Activated B cell treated with CpG ODN at 0.5 μM for 24 hours (primary cell): ENCODE measurements around the gene C11orf21. TPM values are rescaled to one million over a fixed set of nuclear protein-coding genes. Genes with fewer than 3 reads are reported as not detected.

Experiments
- ATAC-seq: fragments of 200-7000 bp; cut with Tn5 transposase; one replicate; pipeline ENCODE4 v1.10.0; 2021; ENCODE audit warnings: low read depth, mild to moderate bottlenecking, moderate library complexity
- CTCF ChIA-PET: fragments of 350-600 bp; sonication (Branson Sonifier 250); formaldehyde crosslinking; loops from one replicate; lab custom pipeline; 2021; ENCODE audit warnings: antibody characterized with exemption; lab: Charles Lee
- POLR2A ChIA-PET: fragments of 350-600 bp; sonication (Branson Sonifier 250); formaldehyde crosslinking; loops from one replicate; lab custom pipeline; 2021; ENCODE audit warnings: antibody characterized with exemption; lab: Charles Lee
- DNase-seq: peaks from one replicate; pipeline ENCODE4 v3.0.0; 2022
- H3K27ac Mint-ChIP-seq: one replicate; pipeline ENCODE4 v1.8.0; 2020; ENCODE audit warnings: mixed read lengths
- H3K27me3 Mint-ChIP-seq: one replicate; pipeline ENCODE4 v1.8.0; 2021; ENCODE audit warnings: mixed read lengths
- H3K36me3 Mint-ChIP-seq: one replicate; pipeline ENCODE4 v1.8.0; 2021; ENCODE audit warnings: low read depth, mixed read lengths
- H3K4me1 Mint-ChIP-seq: one replicate; pipeline ENCODE4 v1.8.0; 2021; ENCODE audit warnings: mixed read lengths
- H3K4me3 Mint-ChIP-seq: one replicate; pipeline ENCODE4 v1.8.0; 2020; ENCODE audit warnings: mild to moderate bottlenecking, mixed read lengths
- H3K9me3 Mint-ChIP-seq: one replicate; pipeline ENCODE4 v1.8.0; 2020; ENCODE audit warnings: mixed read lengths
- CTCF ChIP-seq: fragments of 200-600 bp; IDR thresholded peaks from one replicate; pipeline ENCODE4 v1.8.0; 2022; ENCODE audit warnings: antibody characterized with exemption, mild to moderate bottlenecking
- intact Hi-C: fragments of 100-400 bp; cut with micrococcal nuclease; formaldehyde crosslinking; loops from one replicate; pipeline ENCODE4 v1.15.1; 2024
- total RNA-seq: library from RNA; stranded (reverse); gene quantifications from 2 replicates; pipeline ENCODE4 v1.2.3, GENCODE V29; 2022

The C11orf21 gene
- total RNA-seq, 1 donor from 2014 or later, result 8.8 TPM

- no peaks in the 10 kb centered on the region for H3K4me1 Mint-ChIP-seq
- DNase-seq (no peak), ATAC-seq (no peak)
- CTCF ChIA-PET, result interaction anchor here (1.3 to 1.4 kb wide), 2 partner anchors 15 to 101 kb away, joined by 4 to 5 read pairs; no protein-coding TSS in a partner anchor
- POLR2A ChIA-PET, result no interaction called here
- intact Hi-C loops, result no loop called here
- peaks cover 15% of the 10 kb centered on the region for H3K9me3 Mint-ChIP-seq
- peaks cover 2% of the 10 kb centered on the region for H3K36me3 Mint-ChIP-seq
- H3K27me3 Mint-ChIP-seq, result peaks cover 2% of the 10 kb centered on the region
- no peak overlapping the region for H3K27ac Mint-ChIP-seq
- TF ChIP-seq CTCF, result no peak
- H3K4me3 Mint-ChIP-seq, result no peak overlapping the region
These were observed 18.2 kb upstream of the C11orf21 start for GRCh38 chr11:2319791-2320472.

GRCh38 chr11:2318707-2319106 lies 17.0 kb upstream of the C11orf21 start:
- POLR2A ChIA-PET, result no interaction called here
- intact Hi-C loops, result no loop called here
- Mint-ChIP-seq H3K27me3 (no peaks in the 10 kb centered on the region), H3K4me1 (no peaks in the 10 kb centered on the region), H3K27ac (no peak overlapping the region), H3K4me3 (no peak overlapping the region), H3K9me3 (peaks cover 13% of the 10 kb centered on the region), H3K36me3 (peaks cover 2% of the 10 kb centered on the region)
- DNase-seq (no peak), ATAC-seq (no peak)
- no peak for TF ChIP-seq CTCF
- CTCF ChIA-PET, result interaction anchor here (2.7 kb wide), 1 partner anchor 13 kb away, joined by 8 read pairs; no protein-coding TSS in a partner anchor

DNA sequence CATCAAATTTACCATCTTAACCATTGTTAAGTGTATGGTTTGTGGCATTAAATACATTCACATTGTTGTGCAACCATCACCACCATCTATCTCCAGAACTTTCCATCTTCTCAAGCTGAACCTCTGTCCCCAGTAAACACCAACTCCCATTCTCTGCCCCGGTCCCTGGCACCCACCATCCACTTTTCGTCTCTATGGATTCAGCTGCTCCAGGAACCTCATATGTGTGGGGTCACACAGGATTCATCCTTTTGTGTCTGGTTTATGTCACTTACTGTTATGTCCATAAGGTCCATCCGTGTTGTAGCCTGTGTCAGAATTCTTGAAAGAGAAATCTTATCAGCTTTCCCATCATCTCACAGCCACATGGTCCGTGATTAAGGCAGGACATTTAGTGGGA lies 16.4 kb upstream of the C11orf21 start:
- peaks cover 9% of the 10 kb centered on the region for H3K9me3 Mint-ChIP-seq
- peaks cover 2% of the 10 kb centered on the region for H3K36me3 Mint-ChIP-seq
- no peak for TF ChIP-seq CTCF
- no peak for DNase-seq
- no peak overlapping the region for H3K4me3 Mint-ChIP-seq
- CTCF ChIA-PET, result interaction anchor here (2.7 kb wide), 1 partner anchor 12 kb away, joined by 8 read pairs; no protein-coding TSS in a partner anchor
- no peaks in the 10 kb centered on the region for H3K4me1 Mint-ChIP-seq
- intact Hi-C loops, result no loop called here
- H3K27ac Mint-ChIP-seq, result no peak overlapping the region
- H3K27me3 Mint-ChIP-seq, result no peaks in the 10 kb centered on the region
- POLR2A ChIA-PET, result no interaction called here
- no peak for ATAC-seq

GRCh38 chr11:2317354-2318050 lies 15.8 kb upstream of the C11orf21 start:
- no peak overlapping the region for H3K27ac Mint-ChIP-seq
- no peak for DNase-seq
- H3K4me3 Mint-ChIP-seq, result no peak overlapping the region
- ChIA-PET POLR2A (no interaction called here), CTCF (interaction anchor here (2.7 kb wide), 1 partner anchor 12 kb away, joined by 8 read pairs; no protein-coding TSS in a partner anchor)
- peaks cover 2% of the 10 kb centered on the region for H3K36me3 Mint-ChIP-seq
- H3K9me3 Mint-ChIP-seq, result peaks cover 4% of the 10 kb centered on the region
- intact Hi-C loops, result no loop called here
- no peak for ATAC-seq
- no peaks in the 10 kb centered on the region for H3K27me3 Mint-ChIP-seq
- H3K4me1 Mint-ChIP-seq, result no peaks in the 10 kb centered on the region
- no peak for TF ChIP-seq CTCF

DNA sequence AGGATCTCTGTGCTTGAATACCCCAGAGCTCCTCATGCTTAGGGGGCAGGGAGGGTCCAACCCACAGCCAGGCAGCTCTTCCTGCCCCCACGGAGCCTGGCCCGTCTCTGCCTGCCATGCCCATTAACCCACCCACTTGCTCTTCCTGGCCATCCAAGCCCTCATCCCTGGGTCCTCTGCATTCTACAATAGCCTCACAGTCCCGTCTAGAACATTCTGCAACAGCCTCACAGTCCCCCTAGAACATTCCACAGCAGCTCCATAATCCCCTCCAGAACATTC lies 15.2 kb upstream of the C11orf21 start:
- no peak for TF ChIP-seq CTCF
- Mint-ChIP-seq H3K9me3 (peaks cover 2% of the 10 kb centered on the region), H3K4me3 (no peak overlapping the region), H3K36me3 (peaks cover 2% of the 10 kb centered on the region), H3K27ac (no peak overlapping the region), H3K27me3 (no peaks in the 10 kb centered on the region), H3K4me1 (no peaks in the 10 kb centered on the region)
- ChIA-PET CTCF (interaction anchor here (2.7 kb wide), 1 partner anchor 11 kb away, joined by 8 read pairs; no protein-coding TSS in a partner anchor), POLR2A (no interaction called here)
- DNase-seq (no peak), ATAC-seq (no peak)
- intact Hi-C loops, result no loop called here
